HG02610 (cell line): Measurements from ENCODE around the gene KIF18A.

ENCODE experiments used
- ATAC-seq: cut with Tn5 transposase; IDR thresholded peaks from one replicate; pipeline ENCODE4 v1.9.1; 2021; ENCODE audit warnings: mild to moderate bottlenecking, moderate library complexity; ENCODE audit not compliant: unreplicated experiment

The KIF18A gene

DNA sequence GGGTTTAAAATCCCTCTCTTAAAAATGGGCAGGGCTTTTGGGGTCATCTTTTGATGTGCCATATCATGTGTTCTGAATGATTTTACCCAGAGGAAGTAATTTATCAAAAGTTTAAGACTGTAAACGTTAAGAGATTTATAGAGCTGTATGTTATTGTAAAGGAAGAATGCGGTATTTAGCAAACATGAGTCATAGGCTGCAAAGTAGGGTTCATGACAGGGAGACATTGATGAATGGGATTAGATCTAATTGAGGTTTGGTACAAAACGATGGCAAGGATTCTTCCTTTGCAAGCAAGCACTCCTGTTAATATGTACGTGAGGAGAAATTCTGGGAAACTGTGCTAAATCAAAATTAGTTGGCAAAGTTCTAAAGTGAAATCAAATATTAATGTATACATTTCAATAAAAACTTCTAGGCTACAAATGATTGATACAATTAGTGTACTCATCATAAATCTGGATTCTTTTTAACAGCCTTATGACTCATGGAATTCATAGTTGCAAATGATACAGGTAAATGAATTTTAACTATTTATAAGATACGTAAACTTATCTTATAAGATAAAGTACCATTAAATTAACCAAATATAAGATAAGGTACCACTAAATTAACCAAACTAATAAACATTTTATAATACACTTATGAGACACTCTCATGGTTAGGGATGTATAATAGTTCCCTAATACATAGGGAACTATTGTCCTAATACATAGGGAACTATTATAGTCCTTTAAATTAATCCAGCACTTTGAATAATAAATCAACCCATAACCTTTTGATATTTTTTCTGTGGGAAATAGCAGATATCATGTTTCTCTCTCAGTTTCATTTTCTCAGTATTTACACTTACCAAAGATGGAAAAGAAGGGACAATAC lies 58.4 kb downstream of the KIF18A start:
- no peak for ATAC-seq

GRCh38 chr11:28048812-28049211 lies 59.1 kb downstream of the KIF18A start:
- ATAC-seq, result no peak

GRCh38 chr11:28043930-28044709 lies 63.8 kb downstream of the KIF18A start:
- no peak for ATAC-seq

- ATAC-seq, result no peak
Measured at GRCh38 chr11:28040384-28040783, 67.6 kb downstream of the KIF18A start.

- ATAC-seq, result no peak
Measured at GRCh38 chr11:28038775-28039174, 69.2 kb downstream of the KIF18A start.

GRCh38 chr11:28026634-28027290 lies 81.2 kb downstream of the KIF18A start:
- ATAC-seq, result peak; percentile 67

DNA sequence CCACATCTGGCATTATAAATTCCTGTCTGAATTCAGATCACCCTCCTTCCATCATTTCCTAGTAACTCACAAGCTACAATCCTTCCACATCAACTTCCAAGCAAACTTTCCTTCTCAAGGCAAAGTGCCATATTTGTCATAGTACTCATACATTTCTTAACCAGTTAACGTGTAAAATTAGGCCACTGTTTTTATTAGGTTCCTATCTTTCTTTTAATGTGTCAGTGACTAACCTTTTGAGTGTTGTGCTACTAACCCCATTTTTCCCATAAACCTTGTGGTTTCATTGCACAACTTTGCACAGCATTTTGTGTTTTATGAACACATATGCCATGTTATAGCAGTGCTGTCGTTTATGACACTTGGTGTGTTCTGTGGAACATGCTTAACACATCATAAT lies 90.1 kb downstream of the KIF18A start:
- ATAC-seq, result no peak

DNA sequence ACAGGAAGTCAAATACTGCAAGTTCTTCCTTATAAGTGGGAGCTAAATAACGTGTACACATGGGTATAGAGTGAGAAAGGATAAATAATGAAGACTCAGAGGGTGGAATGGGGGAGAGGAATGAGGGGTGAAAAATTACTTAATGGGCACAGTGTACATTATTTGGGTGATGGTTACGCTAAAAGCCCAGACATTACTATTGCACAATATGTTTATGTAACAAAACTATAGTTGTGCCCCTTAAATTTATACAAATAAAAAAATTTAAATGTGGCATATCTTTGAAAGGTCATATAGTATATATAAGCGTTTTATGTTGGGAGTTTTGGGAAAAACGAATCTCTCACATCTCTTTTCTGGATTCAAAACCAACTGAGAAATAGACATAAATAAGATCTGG lies 96.1 kb downstream of the KIF18A start:
- ATAC-seq, result no peak

DNA sequence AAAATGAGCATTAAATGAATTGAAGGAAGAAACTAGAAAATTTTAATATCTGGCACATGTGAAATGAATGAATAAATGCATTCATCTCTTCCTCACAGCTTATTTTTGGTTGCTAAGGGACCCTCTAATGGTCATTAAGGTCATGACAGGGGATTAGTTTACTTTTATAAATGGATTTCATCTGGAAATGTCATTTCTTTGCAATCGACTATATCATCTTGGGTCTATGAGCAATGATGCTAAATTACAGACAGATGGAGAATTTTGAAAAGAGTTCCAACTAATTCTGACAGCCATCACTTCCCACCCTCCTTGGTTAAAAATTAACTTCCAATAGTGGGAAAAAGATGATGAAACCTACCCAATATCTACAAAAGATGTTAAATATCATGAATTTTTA lies 98.0 kb downstream of the KIF18A start:
- ATAC-seq, result no peak

DNA sequence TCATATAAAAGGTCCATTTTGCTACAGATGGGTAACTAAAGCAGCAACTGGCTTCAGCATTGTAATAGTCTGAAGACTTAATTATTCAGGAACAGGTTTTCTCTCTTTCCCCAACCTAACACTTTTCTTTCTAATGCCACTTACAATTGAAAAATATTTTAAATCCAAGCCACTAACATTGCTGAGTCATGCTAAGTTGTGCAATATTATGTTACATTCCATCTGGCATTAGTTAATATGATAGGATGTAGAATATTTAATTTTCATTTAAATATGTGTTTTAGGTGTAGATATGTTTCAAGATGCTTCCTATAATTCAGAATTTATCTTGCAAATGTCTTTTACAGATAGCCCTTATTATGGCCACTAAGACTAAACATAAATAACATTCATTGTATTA lies 98.6 kb downstream of the KIF18A start:
- no peak for ATAC-seq

DNA sequence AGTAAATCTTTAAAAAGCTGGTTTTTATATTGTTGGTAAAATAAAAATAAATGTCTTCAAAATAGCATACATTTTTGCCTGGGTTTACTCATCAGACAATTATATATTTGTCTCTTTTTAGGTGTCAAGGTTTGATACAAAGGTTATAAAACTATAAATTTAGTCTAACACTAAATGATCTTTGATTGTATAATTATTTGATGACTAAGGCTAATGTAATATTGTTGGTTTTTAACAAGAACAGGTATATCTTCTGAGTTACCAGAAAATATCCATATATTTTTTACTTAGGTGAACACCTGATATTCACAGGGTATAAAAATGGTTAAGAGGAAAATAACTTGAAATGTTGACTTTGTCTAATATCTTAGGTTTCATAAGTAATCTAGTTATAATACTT lies 104.3 kb downstream of the KIF18A start:
- ATAC-seq, result no peak

- peak; percentile 46 for ATAC-seq
Measured at GRCh38 chr11:27998552-27998951, 109.4 kb downstream of the KIF18A start.

DNA sequence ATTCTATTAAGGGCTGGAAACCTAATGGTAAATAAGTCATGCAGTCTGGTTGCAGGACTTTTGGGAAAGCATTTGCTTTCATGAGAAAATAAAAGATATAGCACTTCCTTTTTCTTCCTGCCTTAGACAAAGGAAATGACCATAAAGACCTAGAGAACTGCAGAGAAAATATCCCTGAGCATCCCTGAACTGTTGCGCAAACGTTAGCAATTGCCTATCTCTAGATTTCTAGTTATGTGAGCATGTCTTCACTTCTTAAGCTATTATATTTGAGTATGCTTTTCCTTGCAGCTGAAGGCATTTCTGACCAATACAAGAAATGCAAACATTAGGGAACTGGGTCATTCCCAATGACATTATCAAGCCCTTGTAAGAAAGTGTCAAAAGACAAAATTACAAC lies 110.6 kb downstream of the KIF18A start:
- ATAC-seq, result no peak

DNA sequence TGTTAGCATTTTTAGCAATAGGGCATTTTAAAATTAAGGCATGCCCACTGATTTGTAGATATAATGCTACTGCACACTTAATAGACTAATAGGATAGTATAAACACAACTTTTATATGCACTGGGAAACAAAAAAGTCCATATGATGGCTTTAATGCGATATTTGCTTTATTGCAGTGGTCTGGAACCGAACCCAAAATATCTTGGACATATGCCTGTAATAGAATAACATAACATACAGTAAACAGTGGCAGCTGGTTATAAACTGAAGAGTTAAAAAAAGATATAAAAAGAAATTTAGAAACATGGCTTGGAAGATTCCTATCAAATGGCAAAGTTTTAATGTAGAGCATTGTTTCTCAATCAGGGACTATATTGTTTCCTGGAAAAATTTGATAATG lies 111.9 kb downstream of the KIF18A start:
- no peak for ATAC-seq

DNA sequence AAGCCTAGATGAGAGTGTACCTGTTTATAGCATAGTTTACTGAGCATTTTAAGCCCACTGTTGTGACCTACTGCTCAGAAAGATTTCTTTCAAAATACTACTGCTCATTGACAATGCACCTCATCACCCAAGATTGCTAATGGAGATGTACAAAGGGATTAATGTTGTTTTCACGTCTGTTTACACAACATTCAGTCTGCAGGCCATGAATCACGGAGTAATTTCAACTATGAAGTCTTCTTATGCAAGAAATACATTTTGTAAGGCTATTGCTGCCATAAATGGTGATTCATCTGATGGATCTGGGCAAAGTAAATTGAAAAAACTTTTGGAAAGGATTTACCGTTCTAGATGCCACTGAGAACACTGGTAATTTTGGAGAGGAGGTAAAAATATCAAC lies 112.9 kb downstream of the KIF18A start:
- ATAC-seq, result no peak

DNA sequence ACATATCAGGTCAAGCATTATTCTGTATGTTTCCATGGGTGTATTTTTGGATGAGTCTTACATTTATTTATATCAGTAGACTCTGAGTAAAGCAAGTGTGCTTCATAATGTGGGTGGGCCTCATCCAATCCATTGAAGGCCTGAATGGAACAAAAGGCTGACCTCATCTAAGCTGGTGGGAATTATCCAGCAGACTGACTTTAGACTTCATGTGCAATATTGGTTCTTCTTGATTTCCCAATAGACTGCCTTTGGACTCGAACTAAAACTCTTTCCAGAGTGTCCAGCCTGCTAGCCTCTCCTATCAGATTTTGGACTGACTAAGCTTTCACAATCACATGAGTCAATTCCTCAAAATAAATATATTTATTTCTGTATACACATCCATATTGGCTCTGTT lies 116.2 kb downstream of the KIF18A start:
- no peak for ATAC-seq

GRCh38 chr11:27977527-27977926 lies 130.4 kb downstream of the KIF18A start:
- ATAC-seq, result no peak

DNA sequence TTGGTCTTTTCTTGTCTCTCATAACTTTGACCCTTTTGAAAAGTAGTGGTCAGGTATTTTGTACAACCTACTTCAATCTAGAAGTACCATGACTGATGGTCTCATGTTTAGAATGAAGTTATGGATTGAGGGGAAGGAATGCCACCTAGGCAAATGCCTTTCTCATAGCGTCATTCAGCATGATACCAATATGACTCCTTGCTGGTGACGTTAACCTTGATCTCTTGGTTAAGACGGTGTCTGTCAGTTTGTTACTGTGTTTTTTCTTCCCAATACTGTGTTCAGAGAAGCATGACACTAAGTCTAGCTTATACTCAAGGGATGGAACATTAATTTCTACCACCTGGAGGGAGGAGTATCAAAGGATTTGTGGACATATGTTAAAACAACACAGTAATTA lies 130.9 kb downstream of the KIF18A start:
- ATAC-seq, result no peak

- no peak for ATAC-seq
Measured at GRCh38 chr11:27976262-27976661, 131.7 kb downstream of the KIF18A start.

- ATAC-seq, result no peak
Measured at GRCh38 chr11:27973851-27974536, 134.0 kb downstream of the KIF18A start.

- no peak for ATAC-seq
Measured at GRCh38 chr11:27972522-27973170, 135.3 kb downstream of the KIF18A start.
